HG03460 (cell line): Measurements from ENCODE around the gene OSBPL10.
A peak's percentile ranks its signal among the peaks of the same experiment; 100 is the strongest.

Experiments
- ATAC-seq: cut with Tn5 transposase; IDR thresholded peaks from one replicate; pipeline ENCODE4 v1.9.1; 2021; ENCODE audit not compliant: unreplicated experiment

OSBPL10 gene

DNA sequence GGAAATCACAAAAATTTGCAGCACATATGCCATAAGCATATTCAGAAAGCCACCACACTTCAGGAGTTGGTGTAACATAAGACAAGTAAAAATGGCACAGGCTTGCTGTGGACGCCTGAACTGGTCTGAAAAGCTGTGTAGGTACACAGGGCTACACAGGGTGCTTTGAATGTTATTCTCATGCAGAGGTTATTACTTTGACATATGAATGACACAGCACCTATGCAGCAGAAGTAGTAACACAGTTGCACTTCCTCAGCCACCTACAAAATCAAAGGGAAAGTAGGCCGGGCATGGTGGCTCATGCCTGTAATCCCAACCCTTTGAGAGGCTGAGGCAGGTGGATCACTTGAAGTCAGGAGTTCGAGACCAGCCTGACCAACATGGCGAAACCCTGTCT, 54.5 kb downstream of the OSBPL10 start:
- ATAC-seq: no peak

DNA sequence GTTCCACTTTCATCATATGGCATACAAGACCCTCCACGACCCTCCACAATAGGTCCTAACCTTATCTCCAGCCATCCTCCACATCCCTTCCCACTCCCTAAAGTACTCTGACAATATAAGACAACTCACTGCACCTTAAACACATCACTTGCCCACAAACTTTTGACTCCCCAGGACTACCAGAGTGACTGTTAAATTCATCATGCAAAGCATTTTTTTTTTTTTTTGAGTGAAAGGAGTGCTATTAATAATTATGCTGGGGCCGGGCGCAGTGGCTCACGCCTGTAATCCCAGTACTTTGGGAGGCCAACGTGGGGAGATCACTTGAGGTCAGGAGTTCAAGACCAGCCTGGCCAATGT, 55.8 kb downstream of the OSBPL10 start:
- ATAC-seq: no peak

DNA sequence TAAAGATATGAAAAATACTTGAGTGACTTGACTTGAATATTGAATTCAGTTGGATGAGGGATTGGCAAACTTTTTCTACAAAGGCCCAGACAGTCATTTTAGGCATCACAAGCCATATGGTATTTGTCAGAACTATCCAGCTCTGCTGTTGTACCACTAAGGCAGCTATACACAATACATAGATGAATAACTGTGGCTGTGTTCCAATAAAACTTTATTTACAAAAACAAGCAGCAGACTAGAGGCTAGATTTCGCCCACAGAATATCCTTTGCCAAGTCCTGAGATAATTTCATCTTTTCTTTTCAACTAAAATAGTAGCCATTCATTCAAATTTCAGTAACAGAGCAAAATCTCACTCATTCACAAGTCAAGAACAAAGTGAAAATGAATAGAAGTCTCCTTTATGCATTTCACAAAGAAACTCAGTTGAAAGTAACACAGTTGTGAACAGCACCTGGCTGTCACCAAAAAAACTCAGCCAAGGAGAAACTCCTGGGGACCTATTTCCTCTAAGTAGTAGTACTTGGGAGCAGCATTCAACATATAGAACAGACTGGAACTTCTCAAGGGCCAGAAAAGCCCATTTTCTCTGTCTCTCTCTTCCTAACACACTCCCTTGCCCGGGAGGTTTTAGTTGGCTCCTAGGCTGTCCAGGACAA, 56.3 kb downstream of the OSBPL10 start:
- no peak for ATAC-seq

DNA sequence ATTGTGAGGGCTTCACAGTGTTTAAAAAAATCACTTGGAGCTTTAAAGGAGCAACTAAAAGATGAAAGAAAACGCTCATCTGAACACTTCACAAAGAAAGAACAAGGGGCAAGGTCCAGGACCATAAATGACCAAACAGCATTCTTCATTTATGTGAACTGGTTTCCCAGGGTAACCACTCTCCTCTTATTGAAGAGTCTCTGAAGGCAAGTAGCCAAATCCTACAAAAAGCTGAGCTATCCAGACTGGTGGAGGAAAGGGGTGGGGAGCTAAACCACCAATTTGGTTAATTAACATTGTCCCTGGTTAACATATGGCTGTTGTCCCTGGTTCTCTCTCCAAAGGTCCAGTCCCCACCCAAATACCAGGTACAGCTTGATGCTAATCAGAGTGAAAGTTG, 58.1 kb downstream of the OSBPL10 start:
- no peak for ATAC-seq

DNA sequence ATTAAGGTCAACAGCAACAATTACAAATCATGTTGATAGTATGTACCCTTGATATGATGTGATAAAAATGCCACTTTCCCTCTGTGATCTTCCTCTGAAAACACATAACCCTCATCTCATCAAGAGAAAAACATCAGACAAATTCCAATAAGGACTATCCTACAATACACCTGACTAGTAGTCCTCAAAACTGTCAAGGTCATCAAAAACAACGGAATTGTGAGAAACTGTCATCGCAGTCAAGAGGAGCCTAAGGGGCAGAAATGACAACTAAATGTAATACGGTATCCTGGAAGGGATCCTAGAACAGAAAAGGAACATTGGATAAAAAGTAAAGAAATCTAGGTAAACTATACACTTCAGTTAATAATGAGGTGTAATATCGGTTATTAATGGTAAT, 59.2 kb downstream of the OSBPL10 start:
- no peak for ATAC-seq

DNA sequence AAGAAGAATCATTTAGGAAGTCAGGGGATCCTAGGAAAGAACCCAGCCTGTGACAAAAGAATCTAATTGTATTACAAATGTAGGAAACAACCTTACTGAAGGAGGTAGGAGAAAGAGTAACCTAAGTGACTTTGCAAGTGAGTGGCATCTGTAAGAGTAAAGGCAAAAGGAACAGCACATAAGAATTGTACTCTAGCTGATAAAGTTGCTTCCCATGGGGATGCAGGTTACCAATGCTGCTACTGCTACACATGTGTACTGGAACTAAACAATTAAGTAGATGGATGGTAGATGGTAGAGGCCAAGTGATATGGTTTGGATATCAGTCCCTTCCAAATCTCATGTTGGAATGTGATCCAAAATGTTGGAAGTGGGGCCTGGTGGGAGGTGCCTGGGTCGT, 60.8 kb downstream of the OSBPL10 start:
- no peak for ATAC-seq

DNA sequence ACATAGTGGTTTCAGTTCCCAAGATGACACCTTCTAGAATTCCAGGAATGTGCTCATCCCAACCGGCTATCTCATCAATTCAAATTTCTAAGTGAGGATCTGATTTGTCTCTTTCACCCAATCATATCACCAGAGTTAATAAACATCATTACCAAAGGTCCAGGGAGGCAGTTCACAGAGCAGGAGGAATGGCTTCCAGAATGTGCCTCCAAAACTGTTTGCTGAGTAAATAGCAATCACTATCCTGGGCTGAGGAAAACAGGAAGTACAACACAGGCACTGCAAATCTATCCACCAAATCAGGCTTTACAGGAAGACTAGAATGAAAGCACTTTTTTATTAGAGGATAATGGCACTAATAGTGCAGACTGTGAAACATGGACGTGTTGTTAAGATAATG, 61.5 kb downstream of the OSBPL10 start:
- no peak for ATAC-seq

DNA sequence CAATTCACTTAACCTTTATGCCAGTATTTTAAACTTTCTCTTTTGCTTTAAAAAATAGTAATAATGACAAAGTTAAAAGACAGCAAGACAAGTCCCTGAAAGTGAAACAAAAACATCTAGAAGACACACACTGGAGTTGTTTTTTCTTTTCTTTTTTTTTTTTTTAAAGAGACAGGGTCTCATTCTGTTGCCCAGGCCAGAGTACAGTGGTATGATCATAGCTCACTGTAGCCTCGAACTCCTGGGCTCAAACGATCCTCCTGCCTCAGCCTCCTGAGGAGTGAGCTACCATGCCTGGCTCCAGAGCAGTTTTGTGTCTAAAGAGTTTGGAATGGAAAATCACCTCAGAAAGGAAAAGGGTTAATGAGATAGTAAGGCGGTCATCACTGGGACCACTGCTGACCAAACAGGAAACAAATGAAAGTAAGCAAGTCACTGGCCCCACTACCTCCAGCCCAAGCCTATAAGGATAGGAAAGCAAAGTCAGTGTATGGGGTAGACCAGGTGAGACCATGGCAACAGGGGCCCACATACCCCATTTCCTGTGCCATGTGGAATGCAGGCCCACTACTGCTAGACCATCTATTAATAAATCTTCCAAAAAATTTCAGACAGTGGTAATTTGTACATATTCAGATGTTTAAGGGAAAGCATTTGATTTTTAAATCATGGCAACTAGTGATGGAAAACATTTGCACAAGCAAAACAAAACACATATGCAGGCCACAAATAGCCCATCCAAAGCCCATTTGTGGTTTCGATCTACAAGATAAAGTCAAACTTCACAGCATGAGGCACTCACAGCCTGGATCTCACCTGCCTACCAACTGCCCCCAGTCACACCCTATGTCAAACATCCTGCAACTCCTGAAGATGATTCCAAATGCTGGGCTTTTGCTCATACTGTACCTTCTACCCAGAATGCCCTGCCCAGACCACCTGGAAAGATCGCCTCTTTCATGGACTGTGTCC, 62.6 kb downstream of the OSBPL10 start:
- ATAC-seq: peak; percentile 76

DNA sequence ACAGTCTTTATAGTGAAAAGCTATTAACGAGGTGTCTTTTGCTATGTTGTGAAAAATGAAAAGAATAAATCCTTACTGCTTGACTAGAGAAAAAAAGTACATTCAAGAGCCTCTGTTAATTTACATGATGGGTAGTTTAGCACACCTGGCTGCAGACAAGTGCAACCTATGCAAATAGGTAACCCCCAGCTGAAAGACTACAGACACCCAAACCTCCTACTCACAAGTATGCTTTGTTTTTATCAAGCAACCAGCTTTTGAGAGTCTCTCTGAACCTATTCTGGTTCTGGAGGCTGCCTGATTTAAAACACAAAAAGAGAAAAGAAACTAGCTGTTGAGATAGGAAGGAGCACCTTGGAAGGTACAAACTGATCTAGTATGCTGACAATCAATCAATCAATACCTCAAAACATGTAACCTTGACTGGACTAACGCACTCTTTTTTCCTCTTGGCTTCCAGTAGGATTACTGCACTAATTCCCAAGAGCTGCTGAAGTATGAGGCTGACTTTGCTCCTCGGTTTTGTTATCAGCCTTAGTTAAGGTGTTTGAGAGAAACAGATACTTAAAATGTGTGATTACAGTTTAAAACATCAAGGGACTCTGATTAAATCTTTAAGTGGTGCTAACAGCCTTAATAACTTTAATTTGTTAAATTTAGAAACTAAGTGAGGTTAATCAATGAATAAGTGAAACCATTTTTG, 63.6 kb downstream of the OSBPL10 start:
- ATAC-seq: peak; percentile 68

DNA sequence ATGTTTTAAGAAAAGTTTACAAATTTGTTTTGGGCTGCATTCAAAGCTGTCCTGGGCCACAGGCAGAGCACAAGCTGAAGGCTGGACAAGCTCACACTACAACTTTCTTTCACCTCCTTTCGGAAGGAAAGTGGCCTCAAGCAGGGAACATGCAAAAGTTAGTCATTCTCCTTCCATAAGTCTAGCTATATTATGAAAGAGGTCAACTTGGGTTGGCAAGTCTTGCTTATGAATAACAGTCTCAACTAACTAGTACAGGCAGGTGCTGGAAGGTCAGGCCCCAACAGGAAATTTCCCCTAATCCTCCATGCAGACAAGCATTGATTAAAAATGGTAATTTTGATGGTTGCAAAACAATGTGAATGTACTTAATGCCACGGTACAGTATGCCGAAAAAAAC, 69.4 kb downstream of the OSBPL10 start:
- ATAC-seq: no peak

DNA sequence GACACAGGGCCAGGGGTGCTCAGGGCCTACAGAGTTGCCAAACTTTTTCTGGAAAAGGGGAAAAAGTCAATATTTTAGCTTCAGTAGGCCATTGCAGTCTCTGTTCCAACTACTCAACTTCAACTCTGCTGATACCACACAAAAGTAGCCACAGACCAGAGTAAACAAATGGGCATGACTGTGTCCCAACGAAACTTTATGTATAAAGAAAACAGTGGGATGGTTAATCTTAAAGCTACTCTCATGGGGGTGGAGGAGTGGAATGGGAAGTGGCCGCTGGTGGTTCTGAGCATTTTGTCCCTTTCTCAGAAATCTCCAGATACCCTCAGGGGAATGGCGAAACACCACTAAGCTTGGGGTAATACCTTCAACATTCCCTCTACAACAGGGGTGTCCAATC, 69.9 kb downstream of the OSBPL10 start:
- no peak for ATAC-seq

DNA sequence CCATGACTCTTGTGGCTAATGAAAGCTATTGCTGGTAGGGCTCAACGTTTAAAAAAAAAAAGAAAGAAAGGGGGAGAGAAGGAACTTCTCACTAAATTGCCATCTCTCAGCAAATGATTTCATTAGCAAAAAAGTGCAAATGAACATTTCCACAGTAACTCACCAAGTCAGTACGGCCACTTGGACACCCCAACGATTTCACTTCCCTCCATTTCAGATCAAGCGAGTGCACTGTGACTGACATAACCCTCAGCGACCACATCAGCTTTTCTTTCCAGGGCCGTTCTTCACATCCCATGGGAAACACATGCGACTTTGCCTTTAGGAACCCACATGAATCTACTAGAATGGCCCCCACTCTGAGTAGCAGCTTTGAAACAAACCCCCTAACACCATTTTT, 71.6 kb downstream of the OSBPL10 start:
- ATAC-seq: no peak

DNA sequence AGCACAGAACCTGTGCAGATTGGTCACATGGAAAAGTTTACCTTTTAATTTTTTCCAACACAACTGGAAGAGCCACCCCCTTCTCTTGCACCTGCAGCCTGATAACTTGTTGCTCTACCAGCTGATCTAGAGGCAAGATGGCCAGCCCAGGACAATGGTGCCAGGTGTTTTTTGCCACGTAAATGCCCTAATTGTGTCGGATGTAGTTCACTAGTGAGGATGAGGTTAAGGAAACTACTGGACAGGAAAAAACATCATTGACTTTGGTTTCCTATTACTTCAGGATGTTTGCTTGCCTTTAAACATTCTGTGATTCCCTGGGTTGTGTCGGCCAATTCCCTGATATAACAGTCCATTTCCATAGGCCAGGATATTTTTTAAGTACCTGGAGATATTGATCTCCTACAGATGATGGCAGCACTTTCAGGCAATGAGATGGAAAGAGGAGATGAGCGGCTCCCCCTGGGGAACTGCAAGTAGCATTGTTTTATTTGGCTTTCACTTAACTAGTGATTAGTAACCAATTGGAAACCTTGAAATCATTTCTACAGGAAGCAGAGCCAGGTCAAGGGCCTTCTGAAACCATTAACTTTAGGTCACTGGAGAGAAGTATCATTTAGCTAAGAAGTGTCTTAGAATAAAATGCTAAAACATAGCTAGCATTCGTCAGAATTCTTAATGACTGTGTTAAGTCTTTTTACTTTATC, 72.5 kb downstream of the OSBPL10 start:
- peak; percentile 68 for ATAC-seq

DNA sequence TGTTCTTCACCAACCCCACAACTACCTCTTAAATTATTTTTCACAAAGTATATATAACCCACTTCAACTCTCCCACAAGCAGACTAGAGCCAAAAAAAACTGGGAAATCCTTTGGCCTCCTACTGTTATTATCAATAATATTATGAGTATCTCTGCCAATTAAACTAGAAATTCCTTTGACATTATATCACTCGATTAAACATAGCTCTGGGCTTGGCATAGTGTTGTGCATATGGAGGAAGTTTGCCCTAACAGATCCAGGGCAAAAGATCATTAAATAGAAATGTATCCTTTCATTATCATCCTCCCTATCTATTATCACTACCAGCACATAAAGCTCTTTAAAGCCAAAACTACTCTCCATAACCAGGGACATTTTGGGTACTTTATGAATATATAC, 74.9 kb downstream of the OSBPL10 start:
- no peak for ATAC-seq

DNA sequence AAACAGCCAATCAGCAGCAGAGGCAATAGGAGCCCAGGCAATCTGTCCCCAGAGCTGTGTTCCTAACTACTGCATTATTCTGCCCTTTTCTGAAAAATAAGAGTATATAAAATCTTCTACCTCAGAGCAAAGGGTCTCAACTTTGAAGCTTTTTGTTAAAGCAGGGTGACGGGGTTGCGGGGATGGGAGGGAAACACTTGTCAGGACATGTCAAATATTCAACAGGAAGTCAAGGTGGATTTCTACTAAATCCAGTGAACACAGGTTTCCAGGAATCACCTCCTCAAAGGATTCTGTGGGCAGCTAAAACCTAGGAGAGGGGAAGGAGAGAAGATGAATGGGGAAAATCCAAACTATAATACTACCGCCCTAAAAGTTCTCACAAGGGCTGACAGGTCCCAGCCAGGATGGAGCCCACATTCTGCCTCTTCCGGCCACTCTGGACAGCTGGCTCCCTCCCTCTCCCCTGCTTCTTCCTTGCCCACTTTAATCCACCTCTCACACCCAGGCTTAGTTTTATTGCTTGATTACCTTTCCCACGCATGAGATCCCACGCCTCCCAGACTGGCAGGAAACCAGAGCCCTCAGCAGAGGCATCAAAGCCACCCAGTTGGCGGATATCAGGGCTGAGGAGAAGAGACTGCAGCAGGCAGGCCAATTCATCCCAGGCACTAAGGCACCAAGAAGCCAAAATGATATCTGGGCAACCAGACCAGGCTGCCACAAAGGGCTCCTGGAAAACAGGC, 77.2 kb downstream of the OSBPL10 start:
- no peak for ATAC-seq

DNA sequence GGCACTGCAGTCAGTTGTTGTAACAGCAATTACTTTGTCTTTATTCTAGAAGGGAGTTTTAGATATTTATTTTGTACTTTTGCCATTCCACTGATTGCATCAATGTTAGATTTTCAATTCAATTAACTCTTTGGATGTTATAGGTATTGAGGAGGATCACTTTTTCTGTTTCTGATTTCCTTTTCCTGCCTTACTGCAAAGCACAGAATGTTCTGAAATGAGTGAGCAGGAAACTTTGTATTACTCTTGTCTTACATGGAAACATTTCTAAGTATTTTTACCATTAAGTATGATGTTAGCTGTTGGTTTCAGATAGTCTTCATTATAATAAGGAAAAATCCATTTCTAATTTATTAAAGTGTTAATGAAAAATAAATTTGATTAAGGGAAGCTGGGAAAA, 80.5 kb downstream of the OSBPL10 start:
- ATAC-seq: no peak

DNA sequence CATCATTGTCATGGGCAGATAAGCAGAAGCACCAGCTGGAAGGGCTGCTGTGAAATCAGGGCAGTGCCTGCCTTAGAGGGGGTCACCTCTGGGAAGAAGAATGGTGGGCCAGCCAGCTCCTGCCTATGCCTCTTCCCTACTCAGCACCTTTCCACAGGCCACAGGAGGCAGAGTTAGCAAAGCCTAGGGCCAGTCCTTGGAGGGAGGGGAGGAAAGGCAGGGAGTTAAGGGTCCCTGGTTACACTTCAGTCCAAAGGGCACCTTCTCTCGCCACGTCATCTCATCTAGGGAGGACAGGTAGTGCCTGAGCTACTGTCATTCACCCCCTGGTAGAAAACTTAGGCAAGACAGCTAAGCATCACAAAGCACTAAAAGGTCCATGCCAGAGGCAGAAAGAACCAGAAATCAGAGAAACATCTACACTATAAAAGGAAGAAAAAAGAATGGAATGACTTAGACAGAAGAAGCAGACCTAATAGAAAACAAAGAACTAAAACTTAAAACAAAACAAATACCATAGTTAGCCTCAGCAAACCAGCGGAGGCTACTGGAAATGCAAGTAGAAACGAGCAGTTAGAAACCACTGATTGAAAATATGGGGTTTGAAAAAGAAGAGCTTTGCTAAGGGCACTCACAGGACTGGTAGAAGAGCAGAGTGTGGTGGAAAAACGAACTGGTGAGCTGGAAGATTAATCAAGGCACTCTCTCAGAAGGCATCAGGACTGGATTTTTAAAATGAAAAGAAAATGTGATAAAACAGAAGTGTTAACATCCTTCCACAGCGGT, 84.2 kb downstream of the OSBPL10 start:
- no peak for ATAC-seq

DNA sequence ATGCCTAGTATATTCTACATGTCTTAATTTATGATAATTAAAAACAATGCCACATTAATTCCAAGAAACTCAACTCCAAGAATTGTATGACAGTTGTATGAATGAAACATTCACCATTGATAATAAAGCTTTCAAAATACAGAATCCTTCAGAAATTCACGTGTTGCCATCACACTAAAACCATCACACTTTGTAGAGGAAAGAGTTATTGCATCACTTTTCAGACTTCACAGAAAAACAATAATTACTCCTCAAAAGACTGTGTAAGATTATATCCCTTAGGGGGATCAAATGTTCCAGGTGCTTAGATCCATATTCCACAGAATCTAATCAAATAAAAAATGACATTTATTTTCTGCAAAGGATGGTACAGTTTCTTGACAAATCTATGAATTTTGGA, 85.0 kb downstream of the OSBPL10 start:
- ATAC-seq: no peak

DNA sequence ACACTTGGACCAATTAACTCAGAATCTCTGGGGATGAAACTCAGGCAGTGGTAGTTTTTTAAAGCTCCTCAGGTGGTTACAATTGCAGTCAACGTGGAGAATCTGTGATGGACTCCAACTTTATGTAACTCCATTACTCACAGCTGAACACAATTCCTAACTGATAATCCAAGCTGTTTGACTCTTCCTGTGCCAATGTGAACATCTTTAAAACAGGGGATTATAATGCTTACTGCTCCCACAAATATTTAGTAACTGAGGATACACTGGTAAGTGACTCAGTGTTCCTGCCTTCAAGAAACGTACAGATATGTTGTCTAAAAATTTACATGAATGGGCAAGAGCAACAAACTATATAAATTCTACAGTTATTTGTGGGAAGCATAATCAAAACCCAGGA, 85.6 kb downstream of the OSBPL10 start:
- ATAC-seq: no peak
